Endothelial cell of umbilical vein (primary cell): ENCODE data around the gene METTL13. TPM values are rescaled to one million over a fixed set of nuclear protein-coding genes. Genes with fewer than 3 reads are reported as not detected.

ENCODE experiments used
- BruUV-seq: library from RNA; stranded (reverse); fragments of 400-500 nt; replicated peaks from 2 replicates; lab custom pipeline; 2021; lab: Mats Ljungman, UMichigan
- CTCF ChIA-PET: fragments of 300-600, 350-600 bp; sonication (Branson Sonifier 250); formaldehyde crosslinking; loops from one replicate; lab custom pipeline; 2021; ENCODE audit warnings: antibody characterized with exemption, inconsistent platforms; lab: Charles Lee
- POLR2A ChIA-PET: fragments of 300-600, 350-600 bp; sonication (Branson Sonifier 250); formaldehyde crosslinking; loops from one replicate; lab custom pipeline; 2021; ENCODE audit warnings: antibody characterized with exemption, inconsistent platforms; lab: Charles Lee
- DNase-seq: peaks from one replicate; pipeline ENCODE4 v3.0.0-alpha.2; 2011; ENCODE audit warnings: low read depth, low spot score
- FAIRE-seq: peaks from 2 replicates; lab custom pipeline; 2011; peaks lifted over from hg19 to GRCh38; lab: Jason Lieb, UNC
- H2AFZ ChIP-seq: 2 replicates; pipeline ENCODE4 v1.6.0; 2012; ENCODE audit warnings: low read depth, low read length, control low read depth, inconsistent platforms
- H3K27ac ChIP-seq: 2 replicates; pipeline ENCODE4 v1.5.1; 2011; ENCODE audit warnings: low read depth, mild to moderate bottlenecking, control low read depth, low read length, moderate library complexity; ENCODE audit not compliant: insufficient read depth
- H3K27me3 ChIP-seq, 2 experiments: 2 replicates each; pipeline versions ENCODE4 v1.6.0 to v1.6.1; 2011; ENCODE audit warnings: low read length in 2 of 2, mixed read lengths in 1 of 2; ENCODE audit not compliant: control insufficient read depth in 2 of 2, insufficient read depth in 2 of 2
- H3K36me3 ChIP-seq, 2 experiments: 2 replicates in 1 of 2; 3 replicates in 1 of 2; pipeline ENCODE4 v1.5.1; 2011; ENCODE audit warnings: low read length in 2 of 2, mild to moderate bottlenecking in 1 of 2, moderate library complexity in 1 of 2; ENCODE audit not compliant: control insufficient read depth in 2 of 2, insufficient read depth in 2 of 2; ENCODE audit errors: extremely low read depth in 1 of 2
- H3K4me1 ChIP-seq: 3 replicates; pipeline ENCODE4 v1.5.1; 2011; ENCODE audit warnings: mild to moderate bottlenecking, low read length; ENCODE audit not compliant: control insufficient read depth, insufficient read depth; ENCODE audit errors: extremely low read depth
- H3K4me2 ChIP-seq: 2 replicates; pipeline ENCODE4 v1.6.1; 2011; ENCODE audit warnings: low read length, control low read depth, mixed read lengths; ENCODE audit not compliant: insufficient read depth
- H3K4me3 ChIP-seq, 3 experiments: fragments of 200-600 bp in 1 of 3; sonication (generic), shearing (Covaris generic) in 1 of 3; replicated peaks in 1 of 3; 2 replicates each; pipeline ENCODE4 v1.5.1; 2011 to 2016; ENCODE audit warnings: control low read depth in 3 of 3, low read length in 3 of 3, mild to moderate bottlenecking in 2 of 3, inconsistent platforms in 1 of 3, low read depth in 1 of 3, moderate library complexity in 1 of 3; ENCODE audit not compliant: insufficient read depth in 1 of 3
- H3K79me2 ChIP-seq: 2 replicates; pipeline ENCODE4 v1.6.0; 2012; ENCODE audit warnings: low read length, inconsistent platforms; ENCODE audit not compliant: control insufficient read depth, insufficient read depth
- H3K9ac ChIP-seq: replicated peaks from 2 replicates; pipeline ENCODE3; 2011; ENCODE audit warnings: low read length, control low read depth; ENCODE audit not compliant: insufficient read depth; ENCODE audit errors: extremely low read depth
- H3K9me1 ChIP-seq: replicated peaks from 3 replicates; pipeline ENCODE4 v1.6.0; 2011; ENCODE audit warnings: mild to moderate bottlenecking, low read length; ENCODE audit not compliant: control insufficient read depth, insufficient read depth; ENCODE audit errors: extremely low read depth
- H3K9me3 ChIP-seq: replicated peaks from 2 replicates; pipeline ENCODE4 v1.5.1; 2012; ENCODE audit warnings: low read length, inconsistent platforms; ENCODE audit not compliant: control insufficient read depth, insufficient read depth
- H4K20me1 ChIP-seq: replicated peaks from 2 replicates; pipeline ENCODE3; 2011; ENCODE audit warnings: mild to moderate bottlenecking, low read length; ENCODE audit not compliant: control insufficient read depth, insufficient read depth; ENCODE audit errors: extremely low read depth
- EZH2 ChIP-seq: IDR thresholded peaks from 2 replicates; pipeline ENCODE4 v1.6.1; 2012; ENCODE audit warnings: borderline replicate concordance, low read depth, mild to moderate bottlenecking, moderate library complexity, low read length, inconsistent platforms; ENCODE audit not compliant: severe bottlenecking
- FOS ChIP-seq: IDR thresholded peaks from 2 replicates; pipeline ENCODE4 v1.6.1; 2011; ENCODE audit warnings: mild to moderate bottlenecking, low read length, moderate library complexity, borderline replicate concordance; ENCODE audit not compliant: insufficient read depth
- GATA2 ChIP-seq: IDR thresholded peaks from 2 replicates; pipeline ENCODE4 v1.7.0; 2011; ENCODE audit warnings: low read depth, mild to moderate bottlenecking, moderate library complexity, mixed read lengths, low read length; ENCODE audit not compliant: insufficient read length, insufficient read depth
- JUN ChIP-seq: IDR thresholded peaks from 2 replicates; pipeline ENCODE4 v1.6.1; 2011; ENCODE audit warnings: borderline replicate concordance, low read depth; ENCODE audit not compliant: insufficient read length, insufficient read depth
- MYC ChIP-seq: IDR thresholded peaks from one replicate; pipeline ENCODE4 v1.6.1; 2011; ENCODE audit warnings: mild to moderate bottlenecking, low read depth, low read length
- POLR2A ChIP-seq: IDR thresholded peaks from 2 replicates; pipeline ENCODE4 v1.6.1; 2012; ENCODE audit warnings: low read depth, mild to moderate bottlenecking, control low read depth, low read length
- POLR2AphosphoS5 ChIP-seq: IDR thresholded peaks from 2 replicates; pipeline ENCODE4 v1.6.1; 2012; ENCODE audit warnings: low read depth, mild to moderate bottlenecking, control low read depth, low read length, moderate library complexity; ENCODE audit not compliant: insufficient read depth
- dilution Hi-C: fragments of 300-500 bp; cut with MboI; formaldehyde crosslinking; loops from one replicate; pipeline ENCODE4 v1.15.0; 2019; ENCODE audit warnings: low sequenced_read_pairs; ENCODE audit not compliant: extremely low pct_ligation_motif_present
- intact Hi-C: fragments of 100-400 bp; cut with micrococcal nuclease; formaldehyde crosslinking; loops from one replicate; pipeline ENCODE4 v1.10.0; 2022
- polyA plus RNA-seq, 4 experiments: library from polyadenylated mRNA; depleted of rRNA in 3 of 4; stranded (reverse) in 3 of 4; unstranded in 1 of 4; fragments of >200 nt; gene quantifications; 2 replicates each; pipeline versions ENCODE4 v1.2.1 to v1.2.3, GENCODE V29; 2011 to 2012; ENCODE audit warnings: missing spikeins in 1 of 4
- total RNA-seq: library from RNA; stranded (reverse); gene quantifications from 2 replicates; pipeline ENCODE4 v1.2.3, GENCODE V29; 2021
- TF ChIP-seq, protein P1 (sequence below): IDR thresholded peaks from 2 replicates; pipeline ENCODE4 v1.6.1; 2011; ENCODE audit not compliant: insufficient read depth, insufficient read length

Gene METTL13
- total and polyA plus RNA-seq, 2 donors (not counting 3 experiments of a cell fraction or from before 2014, with no cell fraction given): 21.2 to 26.5 TPM

DNA sequence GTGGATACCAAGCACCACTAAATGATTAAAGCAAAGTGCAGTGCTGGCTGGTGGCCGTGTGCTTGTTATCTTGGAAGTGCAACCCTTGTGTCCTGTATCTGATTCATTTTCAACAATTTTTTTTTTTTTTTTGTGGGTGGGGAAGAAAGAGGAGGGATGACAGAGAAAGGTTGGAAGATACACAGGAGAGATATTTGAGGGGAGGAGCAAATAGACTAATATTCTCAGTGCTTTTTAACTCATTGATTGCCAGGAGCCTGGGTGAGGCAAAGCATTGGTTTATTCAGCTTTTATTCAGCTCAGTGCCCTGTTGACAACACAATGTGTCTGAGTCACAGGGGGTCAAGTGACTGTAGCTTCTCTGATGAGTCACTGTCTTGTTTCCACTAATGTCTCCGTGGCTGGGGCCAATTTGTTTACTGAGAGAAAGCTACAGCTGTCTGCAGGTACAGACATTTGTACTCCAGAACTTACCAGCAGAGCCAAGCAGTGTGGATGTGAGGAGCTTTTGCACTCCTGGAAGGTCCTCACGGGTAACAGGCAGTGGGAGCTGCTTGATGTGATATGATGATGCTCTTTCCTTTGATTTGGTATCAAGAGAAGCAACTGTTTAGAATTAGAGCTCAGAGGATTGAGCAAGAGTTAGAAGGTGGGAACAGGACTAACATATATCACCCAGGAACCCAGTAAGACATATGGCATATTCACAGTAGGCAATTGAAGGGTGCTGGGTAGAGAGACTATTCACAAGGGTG, 36.2 kb downstream of the METTL13 start:
- peak; percentile 96 for TF ChIP-seq FOS
- TF ChIP-seq POLR2A: no peak
- TF ChIP-seq MYC: no peak
- peak; percentile 86 for TF ChIP-seq JUN
- peak; percentile 27 for TF ChIP-seq POLR2AphosphoS5
- H3K79me2 ChIP-seq: no peaks in the 10 kb centered on the region
- H3K4me1 ChIP-seq: peaks cover 6% of the 10 kb centered on the region
- H2AFZ ChIP-seq: no peak overlapping the region
- dilution Hi-C loops: no loop called here
- no peak overlapping the region for H3K4me3 ChIP-seq
- CTCF ChIA-PET: interaction anchor here (0.7 to 2.0 kb wide), 8 partner anchors 16 to 185 kb away, joined by 3 to 23 read pairs (median 4); partner anchors contain the start of gene DNM3
- no peaks in the 10 kb centered on the region for H4K20me1 ChIP-seq
- peaks cover 0 to 2% of the 10 kb centered on the region in 2 experiments for H3K27me3 ChIP-seq
- H3K27ac ChIP-seq: no peak overlapping the region
- H3K9me1 ChIP-seq: no peaks in the 10 kb centered on the region
- DNase-seq: peak; percentile 53
- H3K36me3 ChIP-seq: no peaks in the 10 kb centered on the region
- no peak overlapping the region for H3K9ac ChIP-seq
- peak overlapping the region; percentile 8 for H3K4me2 ChIP-seq
- FAIRE-seq: peak; percentile 76
- no peaks in the 10 kb centered on the region for H3K9me3 ChIP-seq
- BruUV-seq: no TSS peak
- intact Hi-C loops: loop anchor here (5.0 kb wide), 1 partner anchor 65 kb away; no protein-coding TSS in a partner anchor
- POLR2A ChIA-PET: interaction anchor here (0.7 kb wide), 1 partner anchor 714 kb away, joined by 4 read pairs; no protein-coding TSS in a partner anchor

DNA sequence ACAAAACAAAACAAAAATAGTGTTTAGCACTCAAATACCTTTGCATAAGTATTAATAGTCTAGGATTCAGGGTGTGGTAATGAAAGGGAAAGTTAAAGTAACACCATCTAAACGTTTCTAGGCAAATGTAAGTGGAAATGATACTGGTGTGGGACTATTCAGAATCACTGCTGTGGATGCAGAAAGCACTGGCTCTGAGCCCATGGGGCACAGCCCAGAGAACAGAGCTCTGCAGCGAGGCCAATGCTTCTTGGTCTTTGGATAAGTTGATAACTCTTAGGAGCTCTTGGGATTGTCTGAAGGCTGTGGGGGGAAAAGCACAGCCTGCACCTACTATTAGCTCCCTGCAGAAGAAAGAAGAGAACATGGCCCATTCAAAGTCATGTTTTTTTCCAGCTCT, 38.5 kb downstream of the METTL13 start:
- dilution Hi-C loops: no loop called here
- H3K27me3 ChIP-seq: peaks cover 0 to 2% of the 10 kb centered on the region in 2 experiments
- ChIA-PET CTCF (interaction anchor here (1.5 kb wide), 1 partner anchor 18 kb away, joined by 4 read pairs; no protein-coding TSS in a partner anchor), POLR2A (no interaction called here)
- H3K4me1 ChIP-seq: peaks cover 6% of the 10 kb centered on the region
- no peaks in the 10 kb centered on the region for H4K20me1 ChIP-seq
- no peaks in the 10 kb centered on the region for H3K79me2 ChIP-seq
- BruUV-seq: no TSS peak
- FAIRE-seq (no peak), DNase-seq (no peak)
- no peaks in the 10 kb centered on the region for H3K9me3 ChIP-seq
- TF ChIP-seq MYC: no peak
- no peak for TF ChIP-seq POLR2AphosphoS5
- no peak for TF ChIP-seq EZH2
- TF ChIP-seq JUN: no peak
- no peak for TF ChIP-seq GATA2
- TF ChIP-seq, protein P1, sequence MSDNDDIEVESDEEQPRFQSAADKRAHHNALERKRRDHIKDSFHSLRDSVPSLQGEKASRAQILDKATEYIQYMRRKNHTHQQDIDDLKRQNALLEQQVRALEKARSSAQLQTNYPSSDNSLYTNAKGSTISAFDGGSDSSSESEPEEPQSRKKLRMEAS: no peak
- no peak overlapping the region for H3K4me3 ChIP-seq
- no peak overlapping the region for H3K9ac ChIP-seq
- H3K4me2 ChIP-seq: no peak overlapping the region
- H3K9me1 ChIP-seq: no peaks in the 10 kb centered on the region
- H3K27ac ChIP-seq: no peak overlapping the region
- intact Hi-C loops: loop anchor here (5.0 kb wide), 1 partner anchor 62 kb away; no protein-coding TSS in a partner anchor
- no peak overlapping the region for H2AFZ ChIP-seq
- H3K36me3 ChIP-seq: no peaks in the 10 kb centered on the region
